Retinal pigment epithelial cell (primary cell): ENCODE results near the gene ZNF778.

Source experiments
- DNase-seq: peaks from one replicate; pipeline ENCODE4 v3.0.0-alpha.2; 2010; ENCODE audit warnings: low read depth
- H3K4me3 ChIP-seq: 2 replicates; pipeline ENCODE4 v1.5.1; 2011; ENCODE audit warnings: mild to moderate bottlenecking, low read length, control low read depth, moderate library complexity
- TF ChIP-seq, protein P1 (sequence below): conservative IDR thresholded peaks from 2 replicates; pipeline ENCODE4 v1.5.1; 2011; ENCODE audit warnings: low read depth, low read length, control low read depth, inconsistent platforms

ZNF778 gene

DNA sequence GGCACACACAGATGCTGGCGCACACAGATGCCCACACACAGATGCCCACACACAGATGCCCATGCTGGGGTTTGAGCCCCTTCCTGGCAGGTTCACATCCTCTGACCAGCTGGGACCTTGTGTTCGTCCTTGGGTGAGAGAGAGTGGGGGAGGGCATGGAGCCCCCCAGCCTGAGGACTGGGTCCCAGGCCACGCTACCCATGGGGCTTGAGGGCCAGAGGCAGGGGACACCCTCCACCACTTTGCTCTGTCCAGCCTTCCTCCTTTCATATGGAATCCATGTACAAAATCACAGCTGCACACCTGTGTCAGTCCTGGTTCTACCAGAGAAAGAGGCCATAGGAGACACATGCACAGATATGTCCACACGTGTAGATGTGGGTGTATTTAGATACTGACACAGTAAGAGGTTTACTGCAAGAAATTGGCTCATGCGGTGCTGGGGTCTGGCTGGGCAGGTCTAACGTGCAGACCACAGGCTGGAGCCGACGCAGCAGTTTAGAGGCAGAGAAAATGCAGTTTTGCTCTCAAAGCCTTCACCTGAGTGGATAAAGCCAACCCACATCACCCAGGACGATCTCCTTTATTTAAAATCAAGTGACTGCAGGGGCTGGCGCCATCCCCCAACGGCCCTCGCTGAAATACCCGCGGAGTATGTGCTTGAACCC lies 28.0 kb upstream of the ZNF778 start:
- no peak for DNase-seq
- no peak overlapping the region for H3K4me3 ChIP-seq
- TF ChIP-seq, protein P1, sequence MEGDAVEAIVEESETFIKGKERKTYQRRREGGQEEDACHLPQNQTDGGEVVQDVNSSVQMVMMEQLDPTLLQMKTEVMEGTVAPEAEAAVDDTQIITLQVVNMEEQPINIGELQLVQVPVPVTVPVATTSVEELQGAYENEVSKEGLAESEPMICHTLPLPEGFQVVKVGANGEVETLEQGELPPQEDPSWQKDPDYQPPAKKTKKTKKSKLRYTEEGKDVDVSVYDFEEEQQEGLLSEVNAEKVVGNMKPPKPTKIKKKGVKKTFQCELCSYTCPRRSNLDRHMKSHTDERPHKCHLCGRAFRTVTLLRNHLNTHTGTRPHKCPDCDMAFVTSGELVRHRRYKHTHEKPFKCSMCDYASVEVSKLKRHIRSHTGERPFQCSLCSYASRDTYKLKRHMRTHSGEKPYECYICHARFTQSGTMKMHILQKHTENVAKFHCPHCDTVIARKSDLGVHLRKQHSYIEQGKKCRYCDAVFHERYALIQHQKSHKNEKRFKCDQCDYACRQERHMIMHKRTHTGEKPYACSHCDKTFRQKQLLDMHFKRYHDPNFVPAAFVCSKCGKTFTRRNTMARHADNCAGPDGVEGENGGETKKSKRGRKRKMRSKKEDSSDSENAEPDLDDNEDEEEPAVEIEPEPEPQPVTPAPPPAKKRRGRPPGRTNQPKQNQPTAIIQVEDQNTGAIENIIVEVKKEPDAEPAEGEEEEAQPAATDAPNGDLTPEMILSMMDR = no peak

DNA sequence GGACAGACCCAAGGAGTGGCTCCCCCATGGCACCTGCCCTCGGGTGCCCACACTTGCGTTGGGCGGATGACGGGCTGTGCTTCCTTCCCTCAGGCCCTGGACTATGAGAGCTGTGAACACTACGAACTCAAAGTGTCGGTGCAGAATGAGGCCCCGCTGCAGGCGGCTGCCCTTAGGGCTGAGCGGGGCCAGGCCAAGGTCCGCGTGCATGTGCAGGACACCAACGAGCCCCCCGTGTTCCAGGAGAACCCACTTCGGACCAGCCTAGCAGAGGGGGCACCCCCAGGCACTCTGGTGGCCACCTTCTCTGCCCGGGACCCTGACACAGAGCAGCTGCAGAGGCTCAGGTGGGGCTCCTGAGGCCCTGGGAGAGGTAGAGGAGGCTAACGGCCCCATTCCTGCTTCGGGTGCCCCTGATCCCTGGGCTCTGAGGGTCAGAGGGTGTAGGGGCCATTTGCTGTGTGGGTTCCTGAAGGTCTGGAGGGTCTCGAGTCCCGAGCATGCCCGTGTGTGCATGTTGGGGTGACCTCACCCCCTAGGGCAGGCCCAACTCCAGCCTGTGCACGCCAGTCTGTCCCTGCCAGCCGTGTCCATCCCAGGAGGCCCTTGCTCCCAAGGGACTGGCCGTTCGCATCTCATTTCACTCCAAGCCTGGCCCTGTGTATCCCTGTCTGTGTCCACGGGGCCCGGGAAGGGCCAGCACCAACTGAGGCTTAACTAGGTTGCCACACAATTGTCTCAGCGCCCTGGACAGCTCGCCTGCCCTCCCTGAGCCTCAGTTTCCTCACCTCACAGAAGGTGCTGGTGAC lies 27.1 kb upstream of the ZNF778 start:
- DNase-seq = no peak
- TF ChIP-seq, protein P1 = no peak
- no peak overlapping the region for H3K4me3 ChIP-seq

DNA sequence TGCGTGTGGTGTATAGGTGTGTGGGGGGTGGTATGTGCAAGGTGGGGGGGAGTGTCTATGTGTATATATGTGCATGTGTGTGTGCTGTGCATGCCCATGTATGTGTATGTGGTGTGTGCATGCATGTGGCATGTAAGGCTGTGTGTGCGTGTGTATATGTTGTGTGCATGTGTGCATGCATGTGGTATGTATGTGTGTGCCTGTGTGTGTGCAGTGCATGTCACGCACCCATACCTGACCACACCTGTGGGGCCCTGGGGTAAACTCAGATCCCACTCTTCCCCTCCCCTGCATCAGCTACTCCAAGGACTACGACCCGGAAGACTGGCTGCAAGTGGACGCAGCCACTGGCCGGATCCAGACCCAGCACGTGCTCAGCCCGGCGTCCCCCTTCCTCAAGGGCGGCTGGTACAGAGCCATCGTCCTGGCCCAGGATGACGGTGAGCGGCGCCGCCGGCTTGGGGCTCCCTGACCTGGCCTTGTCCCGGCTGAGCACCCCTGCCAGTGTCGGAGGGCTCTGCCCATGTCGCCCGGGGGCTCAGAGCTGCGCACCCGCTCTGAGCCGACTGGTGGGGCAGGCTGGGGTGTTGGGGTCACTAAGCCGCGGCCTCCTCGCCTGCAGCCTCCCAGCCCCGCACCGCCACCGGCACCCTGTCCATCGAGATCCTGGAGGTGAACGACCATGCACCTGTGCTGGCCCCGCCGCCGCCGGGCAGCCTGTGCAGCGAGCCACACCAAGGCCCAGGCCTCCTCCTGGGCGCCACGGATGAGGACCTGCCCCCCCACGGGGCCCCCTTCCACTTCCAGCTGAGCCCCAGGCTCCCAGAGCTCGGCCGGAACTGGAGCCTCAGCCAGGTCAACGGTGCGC lies 26.2 kb upstream of the ZNF778 start:
- no peak overlapping the region for H3K4me3 ChIP-seq
- no peak for DNase-seq
- TF ChIP-seq, protein P1 = no peak

DNA sequence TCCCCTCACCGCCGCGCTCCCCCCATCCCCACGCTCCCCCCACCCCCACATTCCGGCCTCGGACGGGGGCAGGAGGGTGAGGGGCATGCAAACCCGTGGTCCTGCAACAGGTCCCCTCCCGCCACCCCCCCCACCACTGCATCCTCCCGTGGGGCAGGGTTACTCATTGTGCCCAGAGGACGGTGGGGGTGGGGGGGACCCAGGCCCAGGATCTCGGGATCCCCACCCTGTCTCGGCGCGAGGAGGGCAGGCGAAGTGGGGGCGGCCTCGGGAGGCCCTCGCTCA lies 25.7 kb upstream of the ZNF778 start:
- DNase-seq = no peak
- H3K4me3 ChIP-seq = peak overlapping the region; percentile 24
- TF ChIP-seq, protein P1 = no peak

DNA sequence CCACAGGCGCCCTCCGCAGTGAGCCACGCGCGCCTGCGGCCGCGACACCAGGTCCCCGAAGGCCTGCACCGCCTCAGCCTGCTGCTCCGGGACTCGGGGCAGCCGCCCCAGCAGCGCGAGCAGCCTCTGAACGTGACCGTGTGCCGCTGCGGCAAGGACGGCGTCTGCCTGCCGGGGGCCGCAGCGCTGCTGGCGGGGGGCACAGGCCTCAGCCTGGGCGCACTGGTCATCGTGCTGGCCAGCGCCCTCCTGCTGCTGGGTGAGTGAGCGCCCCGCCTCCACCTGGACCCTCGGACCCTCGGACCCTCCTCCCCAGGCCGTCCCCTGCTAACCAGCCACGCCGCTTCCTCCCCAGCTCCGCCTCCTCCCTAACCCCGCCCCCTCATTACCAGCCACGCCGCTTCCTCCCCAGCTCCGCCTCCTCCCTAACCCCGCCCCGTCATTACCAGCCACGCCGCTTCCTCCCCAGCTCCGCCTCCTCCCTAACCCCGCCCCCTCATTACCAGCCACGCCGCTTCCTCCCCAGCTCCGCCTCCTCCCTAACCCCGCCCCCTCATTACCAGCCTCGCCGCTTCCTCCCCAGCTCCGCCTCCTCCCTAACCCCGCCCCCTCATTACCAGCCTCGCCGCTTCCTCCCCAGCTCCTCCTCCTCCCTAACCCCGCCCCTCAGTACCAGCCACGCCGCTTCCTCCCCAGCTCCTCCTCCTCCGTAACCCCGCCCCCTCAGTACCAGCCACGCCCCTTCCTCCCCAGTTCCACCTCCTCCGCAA lies 25.1 kb upstream of the ZNF778 start:
- peak overlapping the region; percentile 24 for H3K4me3 ChIP-seq
- DNase-seq = peak; percentile 44

DNA sequence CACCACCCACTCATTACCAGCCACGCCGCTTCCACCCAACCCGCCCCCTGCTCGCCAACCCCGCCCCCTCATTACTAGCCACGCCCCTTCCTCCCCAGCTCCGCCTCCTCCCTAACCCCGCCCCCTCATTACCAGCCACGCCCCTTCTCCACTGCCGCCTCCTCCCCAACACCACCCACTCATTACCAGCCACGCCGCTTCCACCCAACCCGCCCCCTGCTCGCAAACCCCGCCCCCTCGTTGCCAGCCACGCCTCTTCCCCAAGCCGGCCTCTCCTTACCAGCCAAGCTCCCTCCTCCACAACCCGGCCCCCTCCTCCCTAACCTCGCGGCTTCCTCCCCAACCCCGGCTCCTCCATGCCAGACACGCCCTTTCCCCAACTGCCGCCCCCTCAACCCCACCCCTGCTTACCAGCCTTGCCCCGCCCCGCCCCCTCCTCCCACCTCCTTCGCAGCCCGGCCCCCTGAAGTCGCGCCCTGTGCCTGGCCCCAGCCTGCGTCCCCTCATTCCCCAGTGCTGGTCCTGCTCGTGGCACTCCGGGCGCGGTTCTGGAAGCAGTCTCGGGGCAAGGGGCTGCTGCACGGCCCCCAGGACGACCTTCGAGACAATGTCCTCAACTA lies 24.4 kb upstream of the ZNF778 start:
- no peak for DNase-seq
- no peak overlapping the region for H3K4me3 ChIP-seq
- TF ChIP-seq, protein P1 = no peak
